Stimulated activated CD8-positive, alpha-beta memory T cell treated with anti-CD3 and anti-CD28 coated beads, Interleukin-4, amount 100 ng/mL, for 4 hours (primary cell): Measurements from ENCODE around the gene ADK.
"Not testable (repeated sequence)": the region's sequence is repeated elsewhere in the genome, so short reads cannot be mapped to it uniquely, and the experiment has no call there.

Source experiments
- DNase-seq, 2 donors: peaks; one replicate each; pipeline ENCODE4 v3.0.0-alpha.2; 2020; ENCODE audit warnings: low read depth in 2 of 2, low spot score in 1 of 2

ADK gene

DNA sequence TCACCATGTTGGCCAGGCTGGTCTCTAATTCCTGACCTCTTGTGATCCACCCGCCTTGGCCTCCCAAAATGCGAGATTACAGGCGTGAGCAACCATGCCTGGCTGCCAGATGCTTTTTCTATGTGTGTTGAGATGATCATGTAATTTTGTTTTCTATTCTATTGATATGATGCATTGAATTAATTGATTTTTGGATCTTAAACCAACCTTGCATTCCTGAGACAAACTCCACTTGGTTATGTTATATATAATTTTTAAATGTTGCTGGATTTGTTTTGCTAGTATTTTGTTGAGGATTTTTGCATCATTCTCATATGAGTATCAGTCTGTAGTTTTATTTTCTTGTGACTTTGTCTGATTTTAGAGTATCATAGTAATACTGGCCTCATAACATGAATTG, 192.8 kb downstream of the ADK start:
- DNase-seq, result no peak

DNA sequence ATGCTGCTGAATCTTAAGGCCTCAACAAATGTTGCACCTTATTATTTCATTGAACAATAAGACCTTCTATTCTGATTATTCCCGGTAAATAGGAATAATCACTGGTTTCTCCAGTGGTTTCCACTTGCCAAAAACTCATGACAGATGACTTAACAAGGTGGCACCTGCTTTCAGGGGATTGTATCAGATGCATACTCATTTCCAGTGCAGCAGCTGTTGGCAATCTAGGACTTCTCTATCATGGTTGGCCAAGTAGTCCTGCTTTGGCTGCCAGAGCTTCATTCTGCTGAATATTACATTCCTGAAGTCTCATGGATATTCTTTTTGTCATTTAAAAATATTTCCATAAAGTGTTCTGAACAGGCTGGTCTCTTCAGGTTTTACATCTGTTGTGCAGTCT, 193.3 kb downstream of the ADK start:
- DNase-seq, result no peak

DNA sequence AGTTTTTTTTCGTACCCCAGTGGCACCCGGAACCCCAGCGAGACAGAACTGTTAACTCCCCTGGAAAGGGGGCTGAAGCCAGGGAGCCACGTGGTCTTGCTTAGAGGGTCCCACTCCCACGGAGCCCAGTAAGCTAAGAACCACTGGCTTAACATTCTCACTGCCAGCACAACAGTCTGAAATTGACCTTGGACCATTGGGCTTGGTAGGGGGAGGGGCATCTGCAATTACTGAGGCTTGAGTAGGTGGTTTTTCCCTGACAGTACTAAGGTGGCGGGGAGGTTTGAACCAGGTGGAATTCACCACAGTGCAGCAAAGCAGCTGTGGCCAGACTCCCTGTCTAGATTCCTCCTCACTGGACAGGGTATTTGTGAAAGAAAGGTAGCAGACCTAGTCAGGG, 196.5 kb downstream of the ADK start:
- no peak for DNase-seq

DNA sequence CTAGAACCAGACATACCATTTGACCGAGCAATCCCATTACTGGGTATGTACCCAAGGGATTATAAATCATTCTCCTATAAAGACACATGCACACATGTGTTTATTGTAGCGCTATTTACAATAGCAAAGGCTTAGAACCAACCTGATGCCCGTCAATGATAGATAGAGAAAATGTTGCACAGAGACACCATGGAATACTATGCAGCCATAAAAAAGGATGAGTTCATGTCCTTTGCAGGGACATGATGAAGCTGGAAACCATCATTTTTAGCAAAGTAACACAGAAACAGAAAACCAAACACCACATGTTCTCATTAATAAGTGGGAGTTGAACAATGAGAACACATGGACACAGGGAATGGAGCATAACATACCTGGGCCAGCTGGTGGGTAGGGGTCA, 202.0 kb downstream of the ADK start:
- not testable (repeated sequence) for DNase-seq

DNA sequence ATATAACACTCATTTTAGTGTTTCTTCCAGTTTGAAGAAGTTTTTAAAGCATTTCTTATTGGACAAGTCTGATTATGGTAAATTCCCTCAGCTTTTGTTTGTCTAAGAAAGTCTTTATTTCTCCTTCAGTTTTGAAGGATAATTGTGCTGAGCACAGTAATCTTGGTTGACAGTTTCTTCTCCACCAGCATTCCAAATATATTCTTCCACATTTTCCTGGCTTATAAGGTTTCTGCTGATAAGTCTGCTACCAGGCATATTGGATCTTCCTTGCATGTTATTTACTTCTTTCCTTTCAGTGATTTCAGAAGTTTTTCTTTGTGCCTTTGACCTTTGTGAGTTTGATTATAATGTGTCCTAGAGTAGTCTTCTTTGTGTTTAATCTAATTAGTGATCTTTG, 210.7 kb downstream of the ADK start:
- no peak for DNase-seq

DNA sequence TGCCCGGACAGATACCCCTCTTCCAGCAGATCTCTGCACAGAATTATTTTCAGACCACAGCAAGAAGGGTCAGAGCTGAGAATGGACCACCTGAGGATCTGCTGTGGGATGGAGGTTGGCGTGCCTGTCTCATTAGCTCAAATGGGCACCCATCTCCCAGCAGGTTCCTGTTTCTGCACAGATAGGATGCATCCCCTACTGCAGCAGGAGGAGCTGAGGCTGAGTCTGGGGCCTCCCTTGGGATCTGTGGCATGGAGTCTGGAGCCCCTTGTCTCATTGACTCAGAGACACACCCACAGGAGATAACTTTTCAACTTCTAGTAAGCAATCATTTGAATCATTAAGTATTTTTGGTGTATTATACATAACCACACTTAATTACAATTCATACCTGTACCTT, 212.7 kb downstream of the ADK start:
- DNase-seq, result no peak

DNA sequence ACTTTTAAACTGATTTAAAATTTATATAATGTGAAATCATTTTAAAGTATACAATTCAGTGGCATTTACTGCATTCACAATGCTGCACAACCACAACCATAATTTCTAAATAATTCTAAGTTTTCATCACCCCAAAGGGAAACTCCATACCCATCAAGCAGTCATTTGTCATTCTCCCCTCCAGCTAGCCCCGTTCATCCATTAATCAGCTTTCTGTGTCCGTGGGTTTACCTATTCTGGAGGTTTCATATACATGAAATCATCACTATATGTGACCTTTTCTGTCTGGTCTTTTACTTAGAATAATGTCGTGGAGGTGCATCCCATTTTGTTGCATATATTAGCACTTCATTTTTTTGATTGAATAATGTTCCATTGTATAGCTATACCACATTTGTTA, 214.1 kb downstream of the ADK start:
- no peak for DNase-seq

DNA sequence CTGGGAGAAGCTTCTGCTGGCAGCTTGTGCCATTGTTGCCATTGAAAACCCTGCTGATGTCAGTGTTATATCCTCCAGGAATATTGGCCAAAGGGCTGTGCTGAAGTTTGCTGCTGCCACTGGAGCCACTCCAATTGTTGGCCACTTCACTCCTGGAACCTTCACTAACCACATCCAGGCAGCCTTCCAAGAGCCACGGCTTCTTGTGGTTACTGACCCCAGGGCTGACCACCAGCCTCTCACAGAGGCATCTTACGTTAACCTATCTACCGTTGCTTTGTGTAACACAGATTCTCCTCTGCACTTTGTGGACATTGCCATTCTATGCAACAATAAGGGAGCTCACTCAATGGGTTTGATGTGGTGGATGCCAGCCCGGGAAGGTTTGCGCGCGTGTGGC, 220.7 kb downstream of the ADK start:
- no peak for DNase-seq

DNA sequence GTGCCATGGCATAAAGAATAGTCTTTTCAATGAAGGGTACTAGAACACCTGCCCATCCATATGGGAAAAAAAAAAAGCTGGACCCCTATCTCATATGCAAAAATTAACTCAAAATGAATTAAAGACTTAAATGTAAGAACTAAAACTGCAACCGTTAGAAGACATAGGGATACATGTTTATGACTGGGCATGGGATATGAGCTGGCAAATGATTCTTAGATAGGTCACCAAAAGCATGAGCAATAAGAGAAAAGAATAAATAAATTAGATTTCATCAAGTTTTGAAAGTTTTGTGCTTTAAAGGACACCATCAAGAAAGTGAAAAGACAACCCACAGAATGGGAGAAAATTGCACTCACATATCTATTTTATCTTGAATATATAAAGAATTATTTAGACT, 222.0 kb downstream of the ADK start:
- no peak for DNase-seq

DNA sequence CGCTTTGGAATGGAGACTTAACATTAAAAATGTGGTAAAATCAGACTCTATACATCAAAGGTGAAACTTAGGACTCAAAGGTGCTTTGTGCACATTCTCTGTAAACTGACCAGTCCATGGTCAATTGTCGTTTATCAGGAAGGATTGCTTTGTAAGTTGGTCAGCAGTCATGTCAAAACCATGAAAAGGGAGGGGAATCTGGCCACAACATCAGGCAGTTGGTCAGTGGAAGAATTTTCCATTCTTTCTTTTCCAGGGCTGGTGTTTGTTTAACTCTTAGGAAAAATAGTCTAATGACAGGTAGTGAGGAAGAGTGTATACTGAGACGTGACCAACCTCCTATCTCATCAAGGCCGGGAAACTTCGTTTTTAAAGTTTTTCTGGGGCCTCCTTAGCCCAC, 226.5 kb downstream of the ADK start:
- no peak for DNase-seq

DNA sequence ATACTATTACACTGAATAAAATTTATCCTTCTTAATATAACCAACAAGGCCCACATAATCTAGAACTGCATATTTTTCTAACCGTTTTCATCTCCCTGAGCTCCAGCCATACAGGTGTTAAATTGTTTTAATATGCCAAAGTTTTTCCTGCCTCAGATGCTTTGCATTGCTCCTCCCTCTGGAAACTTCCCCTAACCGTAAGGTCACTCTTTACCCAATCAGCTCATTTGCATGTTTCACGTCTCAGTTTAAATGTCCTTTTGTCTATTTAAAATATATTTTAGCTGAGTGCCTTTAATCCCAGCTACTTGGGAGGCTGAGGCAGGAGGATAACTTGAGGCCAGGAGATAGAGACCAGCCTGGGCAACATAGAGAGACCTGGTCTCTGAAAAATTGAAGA, 228.5 kb downstream of the ADK start:
- DNase-seq, result no peak

DNA sequence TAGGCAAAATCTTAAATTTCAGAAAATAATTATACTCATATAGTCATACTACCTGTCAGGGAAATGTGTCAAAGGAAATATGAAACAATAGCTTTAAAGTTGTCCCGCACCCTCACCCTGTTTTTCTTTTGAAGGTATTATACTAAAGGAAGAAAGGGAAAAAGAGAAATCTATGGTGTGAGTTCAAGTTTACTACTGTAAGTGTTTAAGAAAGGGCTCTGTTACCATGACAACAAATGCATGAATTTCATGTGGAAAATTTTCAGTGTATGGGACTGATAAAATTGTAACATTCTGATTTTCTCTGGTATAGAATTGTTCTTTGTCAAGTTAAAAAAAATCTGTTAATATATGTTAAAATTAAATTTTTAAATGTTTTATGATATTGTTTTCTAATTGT, 229.8 kb downstream of the ADK start:
- DNase-seq, result no peak

DNA sequence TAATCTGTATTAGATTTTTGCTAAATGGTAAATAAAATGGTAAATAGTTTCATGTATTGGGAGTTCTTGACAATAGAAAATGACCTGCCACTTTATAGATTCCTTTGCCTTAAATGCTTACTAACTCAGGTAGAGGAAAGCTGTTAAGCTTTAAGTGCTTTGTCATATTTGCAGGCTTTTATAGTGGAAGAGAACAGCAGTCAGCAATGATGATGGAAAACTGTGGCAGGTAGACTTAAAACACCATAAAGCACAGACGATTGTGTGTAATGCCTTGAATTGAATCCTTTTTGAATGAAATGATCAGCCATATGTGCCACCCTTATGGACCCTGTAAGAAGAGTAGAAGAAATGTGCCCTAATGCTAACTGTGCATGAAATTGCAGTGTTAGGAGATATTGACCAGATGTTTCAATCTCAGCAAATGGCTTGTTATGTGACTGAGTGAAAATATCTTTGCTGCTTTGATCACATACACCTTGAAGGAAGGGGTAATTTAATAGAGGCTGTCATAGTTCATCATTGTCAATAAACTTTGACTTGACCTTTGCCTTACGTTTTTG, 230.4 kb downstream of the ADK start:
- DNase-seq, result no peak

DNA sequence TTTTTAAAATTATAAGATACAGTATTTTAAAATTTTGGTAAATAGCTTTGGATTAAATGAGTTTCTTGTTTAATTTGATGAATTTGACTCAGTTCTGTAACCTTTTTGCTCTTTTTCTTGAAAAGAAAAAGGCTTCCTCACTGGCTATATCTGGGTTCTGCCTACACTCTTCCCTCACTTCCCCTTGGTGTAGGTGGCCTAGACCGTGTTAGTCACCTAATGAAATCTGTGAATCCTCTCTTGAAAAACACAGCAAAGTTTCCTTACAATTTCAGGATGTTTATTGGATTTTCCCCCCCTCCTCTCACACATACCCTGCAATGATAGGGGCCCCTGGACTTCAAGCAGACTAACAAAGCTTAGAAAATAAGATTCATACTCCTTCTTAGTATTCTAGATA, 231.6 kb downstream of the ADK start:
- no peak for DNase-seq

DNA sequence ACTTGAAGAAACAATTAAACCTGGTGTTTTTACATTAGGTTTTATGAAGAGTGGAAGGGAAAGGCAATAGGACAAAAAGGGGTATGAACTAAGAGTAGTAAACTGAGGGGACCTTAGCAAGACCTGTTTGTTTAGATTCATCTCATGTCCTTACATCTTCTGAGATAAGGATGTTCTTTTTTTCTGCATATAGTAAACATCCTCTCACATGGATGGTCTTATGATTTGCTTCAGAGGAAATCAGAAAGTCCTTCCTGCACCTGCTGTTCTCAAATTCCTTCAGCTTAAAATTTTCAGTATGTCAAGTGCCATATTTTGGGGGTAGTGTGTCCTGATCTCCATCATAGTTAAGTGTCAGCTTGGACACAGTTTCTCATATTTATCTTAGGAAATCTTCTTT, 232.6 kb downstream of the ADK start:
- DNase-seq, result no peak

DNA sequence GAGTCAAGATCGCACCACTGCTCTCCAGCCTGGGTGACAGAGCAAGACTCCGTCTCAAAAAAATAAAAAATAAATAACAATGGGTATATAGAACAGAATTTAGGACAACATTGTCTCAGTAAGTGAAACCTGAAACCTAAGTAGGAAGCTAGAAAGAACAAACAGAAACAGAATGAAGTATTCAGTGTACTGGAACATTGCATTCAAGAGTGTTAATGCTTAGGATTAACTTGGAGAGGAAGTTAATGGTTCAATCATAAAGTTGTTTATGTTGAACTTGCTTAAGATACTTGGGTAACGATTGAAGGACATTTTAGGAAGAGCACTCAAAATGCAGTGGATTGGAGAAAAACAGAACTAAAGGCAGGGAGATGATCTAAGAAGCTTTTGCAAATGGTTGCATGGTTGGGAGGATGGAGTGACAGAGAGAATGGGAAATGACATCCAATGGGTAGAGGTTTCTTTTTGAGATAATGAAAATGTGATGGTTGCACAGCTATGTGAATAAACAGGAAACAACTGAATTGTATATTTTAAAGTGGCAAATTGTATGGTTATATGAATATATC, 233.7 kb downstream of the ADK start:
- no peak for DNase-seq

DNA sequence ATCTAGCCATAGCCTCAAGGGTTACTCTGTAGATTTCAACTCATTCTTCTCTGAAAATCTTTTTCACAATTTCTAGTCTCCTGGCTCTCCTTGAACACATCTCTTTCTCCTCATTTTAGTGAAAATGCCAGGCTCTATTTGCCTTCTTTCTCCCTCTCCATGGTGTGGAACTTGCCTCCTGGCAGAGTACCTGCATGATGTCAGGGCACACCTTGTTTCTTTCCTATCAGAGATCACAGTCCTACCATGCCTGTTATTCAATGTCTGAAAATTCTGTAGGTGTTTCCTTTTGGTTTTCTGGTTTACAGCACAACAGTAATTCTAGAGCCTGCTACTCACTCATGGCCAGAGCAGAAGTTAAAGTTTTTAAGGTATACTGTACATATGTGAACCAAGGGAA, 237.8 kb downstream of the ADK start:
- no peak for DNase-seq

DNA sequence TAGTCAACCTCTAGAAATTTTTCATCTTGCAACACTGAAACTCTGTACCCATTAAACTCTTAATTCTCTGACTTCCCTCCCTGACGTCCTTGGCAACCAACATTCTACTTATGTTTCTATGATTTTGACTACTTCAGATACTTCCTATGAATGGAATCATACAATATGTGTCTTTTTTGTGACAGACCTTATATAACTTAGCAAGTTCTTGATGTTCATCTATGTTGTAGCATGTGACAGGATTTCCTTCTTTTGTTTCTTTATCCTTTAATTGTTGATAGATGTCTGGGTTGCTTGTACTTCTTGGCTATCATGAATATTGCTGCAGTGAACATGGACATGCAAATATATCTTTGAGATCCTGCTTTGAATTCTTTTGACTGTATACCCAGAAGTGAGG, 240.8 kb downstream of the ADK start:
- no peak for DNase-seq

DNA sequence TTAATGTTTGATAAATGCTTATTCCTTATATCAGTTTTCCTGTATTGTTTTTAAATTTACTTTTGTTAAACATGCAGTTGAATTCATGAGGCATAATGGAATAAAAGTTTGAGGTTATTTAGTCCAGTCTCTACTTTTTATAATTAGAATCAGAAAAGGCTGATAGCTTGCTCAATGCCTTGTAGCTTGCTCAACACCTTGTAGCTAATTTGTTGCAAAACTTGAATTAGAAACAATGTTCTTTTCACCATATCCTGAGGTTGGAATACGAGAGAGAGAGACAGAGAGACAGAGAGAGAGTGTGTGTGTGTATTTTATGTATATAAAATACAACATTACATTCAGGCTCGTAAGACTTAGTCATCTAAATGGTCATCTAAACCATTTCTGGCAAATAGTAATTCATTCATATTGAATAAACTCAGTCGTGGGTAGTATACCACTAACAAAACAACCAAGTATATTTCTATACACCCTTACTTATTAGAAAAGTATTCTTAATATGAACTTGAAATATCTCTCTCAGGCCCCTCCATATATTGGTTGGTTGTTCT, 243.5 kb downstream of the ADK start:
- DNase-seq, result no peak

DNA sequence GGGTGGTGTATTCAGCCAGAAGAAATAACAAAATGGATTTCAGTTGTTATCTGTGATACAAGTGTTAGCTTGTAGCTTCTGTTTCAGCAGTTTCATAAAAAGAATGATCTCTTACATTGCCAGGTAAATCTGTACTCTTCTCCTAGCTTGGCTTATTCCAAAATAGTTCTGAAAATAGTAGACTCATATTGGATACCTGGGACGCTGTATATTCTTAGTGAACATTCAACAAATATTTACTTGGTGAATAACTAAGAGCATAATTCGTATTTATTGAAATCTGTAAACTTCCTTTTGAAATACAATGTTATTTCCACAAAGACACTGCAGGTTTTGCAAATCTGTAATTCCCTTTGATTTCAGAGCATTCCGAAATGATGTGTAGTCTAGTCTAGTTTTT, 249.2 kb downstream of the ADK start:
- DNase-seq, result no peak

DNA sequence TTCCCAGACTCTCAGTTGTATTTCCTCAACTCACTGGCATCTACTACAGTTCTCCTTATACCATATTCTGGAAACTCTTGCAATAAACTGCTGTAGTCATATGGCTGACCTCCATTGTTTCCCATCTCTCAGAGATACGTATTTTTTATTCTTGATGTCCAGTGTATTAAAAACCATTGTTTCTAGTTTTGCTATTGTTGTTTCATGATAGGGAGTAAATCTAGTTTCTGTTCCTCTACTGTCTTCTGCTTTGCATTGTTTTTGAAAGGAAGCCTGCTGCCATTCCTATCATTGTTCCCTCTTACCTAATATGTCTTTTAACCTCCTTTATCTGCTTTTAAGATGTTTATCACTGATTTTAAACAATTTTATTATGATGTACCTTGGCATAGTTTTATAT, 255.0 kb downstream of the ADK start:
- DNase-seq, result no peak

DNA sequence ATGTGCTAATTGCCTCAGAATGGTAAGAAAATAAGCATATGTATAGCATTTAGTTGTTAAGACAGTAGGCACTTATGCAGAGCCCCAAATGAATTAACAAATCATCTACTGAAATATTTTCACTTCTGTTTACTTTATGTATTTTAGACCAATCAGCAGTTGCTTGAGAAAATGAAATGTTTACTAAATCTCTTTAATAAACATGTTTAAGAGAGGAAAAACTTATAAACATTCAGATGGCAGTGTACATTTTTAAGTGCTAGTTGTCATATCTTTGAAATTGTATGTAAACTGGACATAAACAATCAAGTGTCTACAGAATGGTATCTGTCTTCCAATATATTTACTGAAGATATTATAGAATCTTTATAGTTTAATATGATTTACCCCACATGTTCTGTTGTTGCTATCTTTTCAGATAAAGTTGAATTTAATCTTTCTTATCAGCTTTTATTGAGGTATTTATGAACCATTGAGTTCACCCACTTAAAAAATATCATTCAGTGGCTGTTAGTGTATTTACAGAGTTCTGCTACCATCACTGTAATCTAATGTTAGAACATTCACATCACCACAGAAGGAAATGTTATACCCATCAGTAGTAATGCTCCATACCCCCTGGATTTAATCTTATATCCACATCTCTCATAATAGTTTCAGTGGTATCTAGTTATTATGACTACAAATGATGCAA, 264.3 kb downstream of the ADK start:
- no peak for DNase-seq

DNA sequence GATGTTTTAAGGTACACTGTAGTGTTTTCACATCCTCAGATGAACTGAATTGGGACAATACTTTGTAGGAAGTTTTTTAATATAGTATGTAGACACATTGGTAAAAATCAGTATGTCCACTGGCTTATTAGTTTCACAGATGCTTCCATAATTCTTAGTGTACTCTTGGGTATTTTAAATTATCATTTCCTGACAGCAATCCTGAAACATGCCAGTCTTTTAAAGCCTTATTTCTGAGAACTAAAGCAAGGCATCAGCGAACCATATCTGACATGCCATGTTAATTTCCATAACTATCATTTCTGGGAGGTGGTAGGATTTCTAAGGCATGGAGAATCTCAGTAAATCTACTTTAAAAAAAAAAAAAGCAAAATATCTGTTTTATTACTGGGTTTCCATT, 266.4 kb downstream of the ADK start:
- DNase-seq, result no peak
